Thyroid gland (tissue), 4 donors: ENCODE data around the gene GPR55. TPM values are rescaled to one million over a fixed set of nuclear protein-coding genes. Genes with fewer than 3 reads are reported as not detected.

ENCODE experiments used
- DNase-seq, 2 donors: peaks; one replicate each; pipeline ENCODE4 v3.0.0-alpha.2; 2019
- H3K27ac ChIP-seq, 3 donors: fragments of 200-600 bp; sonication (generic); 1 replicate in 2 of 3; 2 replicates in 1 of 3; pipeline ENCODE4 v1.5.1; 2016 to 2019; ENCODE audit warnings: mild to moderate bottlenecking in 1 of 3, moderate library complexity in 1 of 3
- H3K27me3 ChIP-seq: fragments of 200-600 bp; sonication (generic); one replicate; pipeline ENCODE4 v1.5.1; 2019
- H3K36me3 ChIP-seq, 2 donors: fragments of 200-600 bp; sonication (generic); one replicate each; pipeline ENCODE4 v1.5.1; 2016 to 2019
- H3K4me1 ChIP-seq, 2 donors: fragments of 200-600 bp; sonication (generic); one replicate each; pipeline ENCODE4 v1.5.1; 2017 to 2019
- H3K4me3 ChIP-seq, 3 donors: fragments of 200-600 bp; sonication (generic); replicated peaks in 1 of 3; 1 replicate in 2 of 3; 2 replicates in 1 of 3; pipeline ENCODE4 v1.5.1; 2016; ENCODE audit warnings: mild to moderate bottlenecking in 1 of 3
- H3K9me3 ChIP-seq: fragments of 200-600 bp; sonication (generic); one replicate; pipeline ENCODE4 v1.5.1; 2017
- POLR2A ChIP-seq, 2 donors: fragments of 450-650 bp; IDR thresholded peaks; one replicate each; pipeline ENCODE4 v1.6.1; 2017; ENCODE audit warnings: antibody characterized with exemption in 2 of 2, mild to moderate bottlenecking in 2 of 2, moderate library complexity in 1 of 2
- WGBS, 2 donors: methylation state at CpG; one replicate each; pipeline ENCODE4 v1.1.5; 2017; 5-methylcytosine and 5-hydroxymethylcytosine counted together
- intact Hi-C: fragments of 100-400 bp; cut with DNase I; formaldehyde crosslinking; loops from one replicate; pipeline ENCODE4 v1.15.1; 2023
- total RNA-seq, 4 donors: library from RNA; depleted of rRNA; stranded (reverse); fragments of >200 nt; gene quantifications; one replicate each; pipeline ENCODE4 v1.2.3, GENCODE V29; 2016
- TF ChIP-seq, protein P1 (sequence below), 6 experiments: fragments of 200-600 bp in 3 of 6; fragments of 450-650 bp in 3 of 6; sonication (generic) in 3 of 6; IDR thresholded peaks; one replicate each; pipeline ENCODE4 v1.5.1; 2016 to 2019; ENCODE audit warnings: antibody characterized with exemption in 6 of 6, mild to moderate bottlenecking in 2 of 6, inconsistent platforms in 1 of 6, moderate library complexity in 1 of 6

GPR55 gene
- total RNA-seq, 4 donors from 2014 or later: 0.11 TPM; not detected in 3

DNA sequence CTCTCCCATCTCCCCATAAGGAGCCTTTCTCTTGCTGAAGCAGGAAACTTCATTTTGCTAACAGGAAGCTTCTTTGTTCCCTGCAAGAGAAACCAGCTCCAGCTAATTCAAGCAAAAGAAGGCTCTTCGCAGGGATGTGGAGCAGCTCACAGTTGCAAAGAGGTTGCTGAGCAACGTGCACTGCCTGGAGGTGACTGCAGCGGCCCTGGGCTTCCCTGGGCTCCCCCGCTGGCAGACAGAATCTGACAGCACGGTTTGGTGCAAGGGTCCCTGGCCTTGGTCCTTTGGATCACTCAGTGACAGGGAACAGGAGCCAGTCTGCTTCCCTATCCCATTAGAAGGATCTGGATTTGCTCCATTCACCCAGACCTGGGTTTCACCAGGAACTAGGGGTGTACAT is 25.8 kb downstream of the GPR55 start:
- no peaks in the 10 kb centered on the region for H3K9me3 ChIP-seq
- H3K27ac ChIP-seq: no peak overlapping the region
- H3K4me1 ChIP-seq: peaks cover 6 to 16% of the 10 kb centered on the region in 2 donors
- H3K36me3 ChIP-seq: no peaks in the 10 kb centered on the region
- no peak for TF ChIP-seq POLR2A (IDR thresholded peaks at IDR 0.05)
- TF ChIP-seq, protein P1, sequence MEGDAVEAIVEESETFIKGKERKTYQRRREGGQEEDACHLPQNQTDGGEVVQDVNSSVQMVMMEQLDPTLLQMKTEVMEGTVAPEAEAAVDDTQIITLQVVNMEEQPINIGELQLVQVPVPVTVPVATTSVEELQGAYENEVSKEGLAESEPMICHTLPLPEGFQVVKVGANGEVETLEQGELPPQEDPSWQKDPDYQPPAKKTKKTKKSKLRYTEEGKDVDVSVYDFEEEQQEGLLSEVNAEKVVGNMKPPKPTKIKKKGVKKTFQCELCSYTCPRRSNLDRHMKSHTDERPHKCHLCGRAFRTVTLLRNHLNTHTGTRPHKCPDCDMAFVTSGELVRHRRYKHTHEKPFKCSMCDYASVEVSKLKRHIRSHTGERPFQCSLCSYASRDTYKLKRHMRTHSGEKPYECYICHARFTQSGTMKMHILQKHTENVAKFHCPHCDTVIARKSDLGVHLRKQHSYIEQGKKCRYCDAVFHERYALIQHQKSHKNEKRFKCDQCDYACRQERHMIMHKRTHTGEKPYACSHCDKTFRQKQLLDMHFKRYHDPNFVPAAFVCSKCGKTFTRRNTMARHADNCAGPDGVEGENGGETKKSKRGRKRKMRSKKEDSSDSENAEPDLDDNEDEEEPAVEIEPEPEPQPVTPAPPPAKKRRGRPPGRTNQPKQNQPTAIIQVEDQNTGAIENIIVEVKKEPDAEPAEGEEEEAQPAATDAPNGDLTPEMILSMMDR (IDR thresholded peaks at IDR 0.05): no peak
- intact Hi-C loops: no loop called here
- WGBS, 2 donors: 64 to 76% methylated on average over 2 to 5 of the region's 5 CpGs
- no peaks in the 10 kb centered on the region for H3K27me3 ChIP-seq
- DNase-seq: no peak
- no peak overlapping the region for H3K4me3 ChIP-seq

DNA sequence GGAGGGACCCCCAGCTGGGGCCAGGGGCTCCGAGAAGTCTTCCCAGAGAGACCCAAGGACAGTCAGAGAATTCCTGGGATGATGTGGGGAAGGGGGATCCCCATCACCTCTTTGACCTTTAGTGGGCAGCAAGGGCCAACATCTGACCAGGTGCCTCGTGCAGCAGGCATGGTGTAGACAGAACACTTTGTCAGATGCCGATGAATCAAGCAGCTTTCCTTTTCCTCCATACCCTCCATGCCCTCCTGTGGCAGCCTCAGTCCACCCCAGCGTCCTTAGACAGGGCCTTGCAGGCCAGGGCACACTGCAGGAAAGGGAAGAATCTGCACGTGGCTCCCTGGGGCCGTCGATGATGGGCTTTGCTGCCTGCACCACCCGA is 26.3 kb downstream of the GPR55 start:
- Histone ChIP-seq H3K27me3 (no peaks in the 10 kb centered on the region), H3K9me3 (no peaks in the 10 kb centered on the region), H3K27ac (no peak overlapping the region), H3K4me1 (peaks cover 8 to 21% of the 10 kb centered on the region in 2 donors), H3K36me3 (no peaks in the 10 kb centered on the region), H3K4me3 (no peak overlapping the region)
- no peak for TF ChIP-seq POLR2A (IDR thresholded peaks at IDR 0.05)
- TF ChIP-seq, protein P1 (IDR thresholded peaks at IDR 0.05): no peak
- WGBS, 2 donors: 83 to 88% methylated on average over 8 of the region's 8 CpGs
- DNase-seq: no peak
- intact Hi-C loops: no loop called here

DNA sequence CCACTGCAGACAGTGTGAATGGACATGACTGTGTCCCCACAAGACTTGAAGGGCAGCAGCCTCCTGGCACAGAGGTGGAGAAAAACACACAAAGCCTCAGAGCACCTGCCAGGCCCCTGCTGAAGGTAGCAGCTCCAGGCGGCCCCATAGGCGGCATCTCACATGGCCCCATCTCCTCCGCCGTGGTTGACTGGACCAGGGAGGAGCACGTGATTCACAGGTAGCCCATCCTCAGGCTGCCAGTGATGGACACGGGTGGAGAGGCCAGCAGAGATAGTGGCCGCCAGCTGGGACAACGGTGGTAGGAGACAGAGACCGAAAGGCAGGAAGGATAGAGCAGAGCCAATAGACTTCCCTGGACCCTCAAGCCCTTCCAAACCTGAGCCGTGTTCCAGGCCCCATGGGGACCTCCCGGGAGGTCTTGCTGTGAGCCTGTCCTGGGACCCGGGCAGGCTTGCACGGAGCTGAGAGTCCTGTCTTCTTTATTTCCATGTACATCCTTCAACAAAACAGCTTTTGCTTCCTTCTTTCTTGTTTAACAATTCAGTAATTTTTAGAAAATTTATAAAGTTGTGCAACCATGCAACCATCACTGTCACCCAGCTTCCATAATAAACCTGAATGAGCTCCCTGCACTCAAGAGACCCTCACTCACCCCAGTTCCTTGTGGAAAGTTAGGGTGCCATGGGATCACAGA is 26.9 kb downstream of the GPR55 start:
- WGBS, 2 donors: 91 to 94% methylated on average over 8 to 13 of the region's 13 CpGs
- DNase-seq: no peak

DNA sequence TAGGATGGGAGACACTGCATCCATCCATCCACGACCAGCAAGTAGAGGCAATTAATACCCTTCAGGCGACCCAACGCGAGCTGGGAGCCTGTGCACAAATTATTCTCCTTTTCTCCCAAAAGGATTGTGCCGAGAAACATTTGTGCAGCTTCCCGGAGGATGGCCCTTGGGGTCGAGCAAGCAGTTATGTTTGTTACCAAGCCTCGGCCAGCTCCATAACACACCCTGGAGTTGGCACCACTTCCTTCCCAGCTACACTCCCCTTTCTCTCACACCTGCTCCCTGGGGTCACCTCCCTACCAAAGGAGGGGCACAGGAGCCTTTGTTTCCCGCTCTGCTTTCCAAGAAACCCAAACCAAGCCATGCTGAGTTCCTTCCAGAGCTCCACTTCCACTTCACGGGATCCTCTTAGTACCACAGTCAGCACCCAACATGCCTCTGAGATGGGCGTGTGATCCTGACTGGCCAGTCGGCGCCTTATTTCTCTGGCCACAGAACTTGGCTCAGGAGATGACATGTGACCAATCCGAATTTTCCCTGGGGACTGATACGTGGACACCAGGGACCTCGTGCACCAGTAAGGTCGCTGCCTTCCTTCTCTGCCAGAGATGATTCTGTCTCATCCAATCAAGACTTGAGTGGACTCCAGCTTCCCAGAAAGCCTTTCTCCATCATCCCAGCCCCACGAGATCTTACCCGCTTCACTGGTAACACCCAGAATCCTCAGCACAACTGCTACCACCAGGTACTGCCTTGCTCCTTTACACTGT is 28.5 kb downstream of the GPR55 start:
- Histone ChIP-seq H3K36me3 (no peaks in the 10 kb centered on the region), H3K27me3 (no peaks in the 10 kb centered on the region), H3K9me3 (no peaks in the 10 kb centered on the region), H3K4me3 (no peak overlapping the region), H3K27ac (no peak overlapping the region), H3K4me1 (peaks cover 8 to 25% of the 10 kb centered on the region in 2 donors)
- intact Hi-C loops: no loop called here
- DNase-seq: no peak
- TF ChIP-seq POLR2A (IDR thresholded peaks at IDR 0.05): no peak
- TF ChIP-seq, protein P1 (IDR thresholded peaks at IDR 0.05): no peak
- WGBS, 2 donors: 84 to 87% methylated on average over 19 of the region's 19 CpGs

More for the DNA sequence above, 26.9 kb downstream of the GPR55 start:
- Histone ChIP-seq H3K27ac (no peak overlapping the region), H3K27me3 (no peaks in the 10 kb centered on the region), H3K36me3 (no peaks in the 10 kb centered on the region), H3K4me1 (peaks cover 8 to 25% of the 10 kb centered on the region in 2 donors), H3K4me3 (no peak overlapping the region), H3K9me3 (no peaks in the 10 kb centered on the region)
- intact Hi-C loops: no loop called here
- TF ChIP-seq POLR2A (IDR thresholded peaks at IDR 0.05): no peak
- TF ChIP-seq, protein P1 (IDR thresholded peaks at IDR 0.05): no peak
